Cardiac fibroblast (primary cell): ENCODE data around the gene ZBTB20.
A peak's percentile ranks its signal among the peaks of the same experiment; 100 is the strongest.

Experiments used
- DNase-seq, 2 donors: peaks; one replicate each; pipeline versions ENCODE4 v3.0.0 to v3.0.0-alpha.2; 2010; ENCODE audit warnings: low read depth in 2 of 2
- H3K4me3 ChIP-seq, 2 donors: replicated peaks in 1 of 2; 1 replicate in 1 of 2; 2 replicates in 1 of 2; pipeline ENCODE4 v1.5.1; 2011; ENCODE audit warnings: low read depth in 2 of 2, low read length in 2 of 2, mild to moderate bottlenecking in 2 of 2, moderate library complexity in 1 of 2
- TF ChIP-seq, protein P1 (sequence below): IDR thresholded peaks from one replicate; pipeline ENCODE4 v1.5.1; 2011; ENCODE audit warnings: low read depth, mild to moderate bottlenecking, low read length, inconsistent platforms

Gene ZBTB20

DNA sequence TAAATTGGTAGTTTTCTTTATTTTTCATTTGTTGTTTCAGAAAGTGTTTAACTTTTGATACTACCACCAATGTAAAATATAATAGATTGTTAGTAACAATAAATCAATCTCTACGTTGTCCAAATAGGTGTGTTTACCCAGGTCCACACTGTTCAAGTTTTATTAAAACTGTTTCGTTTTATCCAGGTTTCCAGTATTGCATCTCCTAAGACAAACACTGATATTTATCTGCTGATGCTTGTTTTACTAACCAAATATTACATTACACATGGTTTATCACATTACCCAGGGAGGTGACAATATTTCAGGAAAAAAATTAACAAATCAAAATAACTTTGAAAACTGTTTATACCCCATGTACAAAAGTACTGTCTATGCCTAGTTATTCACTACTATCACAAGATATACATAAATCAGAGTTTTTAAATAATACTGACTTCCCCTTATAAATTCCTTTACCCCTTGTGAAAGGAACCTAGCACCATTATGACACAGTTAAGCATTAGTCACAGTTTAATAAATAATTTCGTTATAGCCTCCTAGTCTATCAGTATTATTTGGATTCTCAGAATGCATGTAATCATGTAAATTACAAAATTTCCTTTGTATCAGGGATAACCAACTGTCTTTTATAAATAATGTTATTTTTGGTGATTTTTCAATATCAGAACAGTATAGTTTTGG is 205.3 kb downstream of the ZBTB20 start:
- H3K4me3 ChIP-seq: no peak overlapping the region
- TF ChIP-seq, protein P1, sequence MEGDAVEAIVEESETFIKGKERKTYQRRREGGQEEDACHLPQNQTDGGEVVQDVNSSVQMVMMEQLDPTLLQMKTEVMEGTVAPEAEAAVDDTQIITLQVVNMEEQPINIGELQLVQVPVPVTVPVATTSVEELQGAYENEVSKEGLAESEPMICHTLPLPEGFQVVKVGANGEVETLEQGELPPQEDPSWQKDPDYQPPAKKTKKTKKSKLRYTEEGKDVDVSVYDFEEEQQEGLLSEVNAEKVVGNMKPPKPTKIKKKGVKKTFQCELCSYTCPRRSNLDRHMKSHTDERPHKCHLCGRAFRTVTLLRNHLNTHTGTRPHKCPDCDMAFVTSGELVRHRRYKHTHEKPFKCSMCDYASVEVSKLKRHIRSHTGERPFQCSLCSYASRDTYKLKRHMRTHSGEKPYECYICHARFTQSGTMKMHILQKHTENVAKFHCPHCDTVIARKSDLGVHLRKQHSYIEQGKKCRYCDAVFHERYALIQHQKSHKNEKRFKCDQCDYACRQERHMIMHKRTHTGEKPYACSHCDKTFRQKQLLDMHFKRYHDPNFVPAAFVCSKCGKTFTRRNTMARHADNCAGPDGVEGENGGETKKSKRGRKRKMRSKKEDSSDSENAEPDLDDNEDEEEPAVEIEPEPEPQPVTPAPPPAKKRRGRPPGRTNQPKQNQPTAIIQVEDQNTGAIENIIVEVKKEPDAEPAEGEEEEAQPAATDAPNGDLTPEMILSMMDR: no peak
- DNase-seq: no peak

DNA sequence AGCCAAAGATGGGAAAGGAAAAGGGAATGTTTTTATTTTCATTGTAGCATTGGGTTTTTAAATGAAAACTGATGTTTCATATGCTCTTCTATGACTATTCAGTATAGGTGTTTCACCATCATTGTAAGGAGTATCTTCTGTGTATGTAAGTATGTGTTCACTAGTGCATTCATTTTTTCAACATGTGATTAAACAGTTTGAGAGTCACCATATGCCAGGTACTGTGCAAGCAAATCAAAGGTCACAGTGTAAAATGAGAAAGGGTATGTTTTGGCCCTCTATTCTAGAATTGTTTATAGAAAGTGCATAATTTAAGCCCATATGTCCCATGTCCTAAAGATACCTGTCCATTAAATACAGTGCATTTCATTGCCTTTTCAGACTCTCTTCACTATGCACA is 207.2 kb downstream of the ZBTB20 start:
- TF ChIP-seq, protein P1: no peak
- H3K4me3 ChIP-seq: no peak overlapping the region
- no peak for DNase-seq

DNA sequence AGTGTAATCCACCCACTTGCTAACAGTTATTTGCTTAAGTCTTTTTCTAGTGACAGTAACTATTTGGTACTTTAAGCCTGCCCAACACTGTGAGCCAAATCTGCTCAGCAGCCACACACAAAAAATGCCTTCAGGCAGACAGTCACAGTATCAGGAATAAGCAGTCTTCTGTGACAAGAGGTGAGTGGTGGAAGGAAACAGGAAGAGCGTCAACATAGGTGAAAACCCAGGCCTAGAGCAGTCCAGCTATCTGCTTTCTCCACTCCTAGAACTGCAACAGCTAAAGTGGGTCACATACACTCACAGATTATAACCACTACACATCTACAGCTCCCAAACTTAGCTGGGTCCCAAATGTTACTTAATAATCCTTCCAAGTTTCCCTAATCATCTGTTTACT is 213.7 kb downstream of the ZBTB20 start:
- TF ChIP-seq, protein P1: no peak
- DNase-seq: no peak
- no peak overlapping the region for H3K4me3 ChIP-seq

DNA sequence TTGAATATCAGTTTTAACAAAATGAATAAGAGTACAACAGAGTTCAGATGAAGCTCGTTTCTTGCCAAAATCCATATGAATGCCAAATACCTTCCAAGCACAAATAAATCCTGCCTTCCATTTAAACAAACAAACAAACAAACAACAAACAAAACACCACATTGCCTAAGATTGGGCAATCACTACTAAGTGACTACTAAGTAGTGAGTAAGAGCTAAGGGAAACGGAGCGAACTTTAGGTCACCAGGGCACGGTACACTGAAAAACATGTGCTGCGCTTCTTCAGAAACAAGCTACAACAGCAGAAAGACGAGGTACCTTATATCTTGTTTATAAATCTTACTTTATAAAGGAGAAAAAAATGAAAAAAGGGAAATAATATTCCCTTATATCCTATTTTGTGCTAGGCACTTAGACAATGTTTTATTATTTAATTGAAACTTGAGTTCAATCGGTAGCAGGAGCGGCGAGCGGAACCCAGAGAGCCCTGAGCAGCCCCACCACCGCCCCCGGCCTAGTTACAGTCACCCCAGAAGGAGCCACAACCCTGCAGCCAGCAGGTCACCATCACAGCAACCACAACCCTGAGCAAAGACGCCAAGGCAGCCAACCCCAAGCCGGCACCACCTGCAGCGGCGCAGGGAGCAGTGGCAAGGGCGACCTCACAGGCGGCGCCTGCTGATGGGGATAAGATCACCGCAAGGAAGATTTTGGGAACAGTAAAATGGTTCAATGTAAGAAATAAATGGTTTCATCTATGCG is 216.9 kb downstream of the ZBTB20 start:
- H3K4me3 ChIP-seq: no peak overlapping the region
- DNase-seq: peak in 1 of 2 donors; percentile 53
- TF ChIP-seq, protein P1: no peak

DNA sequence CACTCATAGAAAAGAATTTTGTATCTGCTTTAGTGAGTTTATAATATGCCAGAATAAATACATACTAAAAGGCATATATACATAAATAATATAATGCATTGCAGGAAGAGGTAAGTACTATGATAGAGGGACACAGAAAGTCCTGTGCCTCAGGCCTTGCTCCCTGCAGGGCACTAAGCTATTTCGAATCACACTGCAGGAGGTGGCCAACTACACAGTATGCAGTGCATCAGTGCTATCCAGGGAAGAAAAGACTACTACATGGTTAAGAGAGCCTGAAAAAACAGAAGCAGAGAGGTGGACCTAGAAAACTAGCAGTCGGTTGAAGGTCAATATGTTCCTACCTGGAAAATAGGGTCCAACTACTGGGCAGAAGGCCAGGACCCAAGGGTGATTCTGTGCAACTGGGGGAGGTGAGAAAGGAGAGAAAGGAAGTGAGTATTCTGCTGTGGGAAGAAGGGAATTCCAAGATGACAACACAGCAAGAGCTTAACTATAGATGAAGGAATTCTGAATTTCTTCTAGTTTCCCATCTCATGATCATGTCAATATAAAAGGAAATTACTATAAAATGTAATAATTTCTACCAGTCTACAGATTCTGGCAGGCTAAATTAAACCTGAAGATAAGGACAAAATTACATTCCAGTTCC is 218.0 kb downstream of the ZBTB20 start:
- no peak overlapping the region for H3K4me3 ChIP-seq
- peak in 1 of 2 donors; percentile 52 for DNase-seq
- TF ChIP-seq, protein P1: no peak

DNA sequence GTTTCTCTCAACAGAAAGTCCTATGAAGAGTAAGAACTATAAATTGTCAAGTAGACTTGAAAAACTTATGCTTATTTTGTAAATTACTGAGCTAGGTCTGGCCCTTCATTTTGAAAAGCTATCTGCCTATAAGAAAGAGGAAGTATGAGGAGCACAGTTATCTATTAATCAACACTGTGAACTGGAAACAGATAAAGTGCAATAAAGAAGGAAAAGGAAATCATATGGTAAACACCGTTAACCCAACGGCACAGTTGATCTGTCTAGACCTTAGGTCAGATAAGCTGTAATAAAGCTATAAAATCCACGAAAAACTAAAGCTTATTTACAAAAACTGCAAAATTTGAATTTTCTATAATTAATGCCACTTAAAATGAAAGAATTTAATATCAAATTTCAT is 242.5 kb downstream of the ZBTB20 start:
- DNase-seq: no peak
- H3K4me3 ChIP-seq: no peak overlapping the region
- TF ChIP-seq, protein P1: no peak
